ENCODE data around the gene MMP24. TPM values are rescaled to one million over a fixed set of nuclear protein-coding genes. Genes with fewer than 3 reads are reported as not detected.
A peak's percentile ranks its signal among the peaks of the same experiment; 100 is the strongest.

Gene MMP24
- total and polyA plus RNA-seq, 2 of the 13 experiments (the other 11 are each of a cell fraction or from before 2014, with no cell fraction given): 0.29 to 0.35 TPM

GRCh38 chr20:35226884-35227681, 593 bp downstream of the MMP24 start (continued):
- TF ChIP-seq, protein P1, sequence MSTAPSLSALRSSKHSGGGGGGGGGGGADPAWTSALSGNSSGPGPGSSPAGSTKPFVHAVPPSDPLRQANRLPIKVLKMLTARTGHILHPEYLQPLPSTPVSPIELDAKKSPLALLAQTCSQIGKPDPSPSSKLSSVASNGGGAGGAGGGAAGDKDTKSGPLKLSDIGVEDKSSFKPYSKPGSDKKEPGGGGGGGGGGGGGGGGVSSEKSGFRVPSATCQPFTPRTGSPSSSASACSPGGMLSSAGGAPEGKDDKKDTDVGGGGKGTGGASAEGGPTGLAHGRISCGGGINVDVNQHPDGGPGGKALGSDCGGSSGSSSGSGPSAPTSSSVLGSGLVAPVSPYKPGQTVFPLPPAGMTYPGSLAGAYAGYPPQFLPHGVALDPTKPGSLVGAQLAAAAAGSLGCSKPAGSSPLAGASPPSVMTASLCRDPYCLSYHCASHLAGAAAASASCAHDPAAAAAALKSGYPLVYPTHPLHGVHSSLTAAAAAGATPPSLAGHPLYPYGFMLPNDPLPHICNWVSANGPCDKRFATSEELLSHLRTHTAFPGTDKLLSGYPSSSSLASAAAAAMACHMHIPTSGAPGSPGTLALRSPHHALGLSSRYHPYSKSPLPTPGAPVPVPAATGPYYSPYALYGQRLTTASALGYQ (CRISPR knock-in tag; IDR thresholded peaks at IDR 0.05): peak; percentile 47; the same call in 1 of the 2 replicates
- TF ChIP-seq, protein P2, sequence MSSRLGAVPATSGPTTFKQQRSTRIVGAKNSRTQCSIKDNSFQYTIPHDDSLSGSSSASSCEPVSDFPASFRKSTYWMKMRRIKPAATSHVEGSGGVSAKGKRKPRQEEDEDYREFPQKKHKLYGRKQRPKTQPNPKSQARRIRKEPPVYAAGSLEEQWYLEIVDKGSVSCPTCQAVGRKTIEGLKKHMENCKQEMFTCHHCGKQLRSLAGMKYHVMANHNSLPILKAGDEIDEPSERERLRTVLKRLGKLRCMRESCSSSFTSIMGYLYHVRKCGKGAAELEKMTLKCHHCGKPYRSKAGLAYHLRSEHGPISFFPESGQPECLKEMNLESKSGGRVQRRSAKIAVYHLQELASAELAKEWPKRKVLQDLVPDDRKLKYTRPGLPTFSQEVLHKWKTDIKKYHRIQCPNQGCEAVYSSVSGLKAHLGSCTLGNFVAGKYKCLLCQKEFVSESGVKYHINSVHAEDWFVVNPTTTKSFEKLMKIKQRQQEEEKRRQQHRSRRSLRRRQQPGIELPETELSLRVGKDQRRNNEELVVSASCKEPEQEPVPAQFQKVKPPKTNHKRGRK (CRISPR knock-in tag; IDR thresholded peaks at IDR 0.05): no peak
- TF ChIP-seq ZFAT (CRISPR knock-in tag; conservative IDR thresholded peaks at IDR 0.05) (0 out of 2 replicates have a peak, but pooled peaks have one; percentile 72), ISX (CRISPR knock-in tag; conservative IDR thresholded peaks at IDR 0.05) (peak; percentile 99), HDAC2 (CRISPR knock-in tag; IDR thresholded peaks at IDR 0.05) (peak; percentile 66), TCF7 (IDR thresholded peaks at IDR 0.05; ENCODE audit: low read depth) (no peak), SMYD3 (CRISPR knock-in tag; IDR thresholded peaks at IDR 0.05) (no peak), NFIC (IDR thresholded peaks at IDR 0.05; ENCODE audit: low read length) (no peak), MAFG (CRISPR knock-in tag; IDR thresholded peaks at IDR 0.05) (0 out of 2 replicates have a peak, but pooled peaks have one; percentile 13), JDP2 (CRISPR knock-in tag; IDR thresholded peaks at IDR 0.05; ENCODE audit: borderline replicate concordance) (no peak; the same call in 1 of the 2 replicates), LRRFIP1 (CRISPR knock-in tag; conservative IDR thresholded peaks at IDR 0.05) (peak; percentile 95), NFYC (CRISPR knock-in tag; IDR thresholded peaks at IDR 0.05) (peak; percentile 45), ZNF644 (CRISPR knock-in tag; IDR thresholded peaks at IDR 0.05; ENCODE audit: low read depth) (peak; percentile 82; the same call in 1 of the 2 replicates)
- TF ChIP-seq, protein P3, sequence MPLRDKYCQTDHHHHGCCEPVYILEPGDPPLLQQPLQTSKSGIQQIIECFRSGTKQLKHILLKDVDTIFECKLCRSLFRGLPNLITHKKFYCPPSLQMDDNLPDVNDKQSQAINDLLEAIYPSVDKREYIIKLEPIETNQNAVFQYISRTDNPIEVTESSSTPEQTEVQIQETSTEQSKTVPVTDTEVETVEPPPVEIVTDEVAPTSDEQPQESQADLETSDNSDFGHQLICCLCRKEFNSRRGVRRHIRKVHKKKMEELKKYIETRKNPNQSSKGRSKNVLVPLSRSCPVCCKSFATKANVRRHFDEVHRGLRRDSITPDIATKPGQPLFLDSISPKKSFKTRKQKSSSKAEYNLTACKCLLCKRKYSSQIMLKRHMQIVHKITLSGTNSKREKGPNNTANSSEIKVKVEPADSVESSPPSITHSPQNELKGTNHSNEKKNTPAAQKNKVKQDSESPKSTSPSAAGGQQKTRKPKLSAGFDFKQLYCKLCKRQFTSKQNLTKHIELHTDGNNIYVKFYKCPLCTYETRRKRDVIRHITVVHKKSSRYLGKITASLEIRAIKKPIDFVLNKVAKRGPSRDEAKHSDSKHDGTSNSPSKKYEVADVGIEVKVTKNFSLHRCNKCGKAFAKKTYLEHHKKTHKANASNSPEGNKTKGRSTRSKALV (CRISPR knock-in tag; IDR thresholded peaks at IDR 0.05): peak; percentile 80; the same call in 1 of the 2 replicates
- TF ChIP-seq, protein P4, sequence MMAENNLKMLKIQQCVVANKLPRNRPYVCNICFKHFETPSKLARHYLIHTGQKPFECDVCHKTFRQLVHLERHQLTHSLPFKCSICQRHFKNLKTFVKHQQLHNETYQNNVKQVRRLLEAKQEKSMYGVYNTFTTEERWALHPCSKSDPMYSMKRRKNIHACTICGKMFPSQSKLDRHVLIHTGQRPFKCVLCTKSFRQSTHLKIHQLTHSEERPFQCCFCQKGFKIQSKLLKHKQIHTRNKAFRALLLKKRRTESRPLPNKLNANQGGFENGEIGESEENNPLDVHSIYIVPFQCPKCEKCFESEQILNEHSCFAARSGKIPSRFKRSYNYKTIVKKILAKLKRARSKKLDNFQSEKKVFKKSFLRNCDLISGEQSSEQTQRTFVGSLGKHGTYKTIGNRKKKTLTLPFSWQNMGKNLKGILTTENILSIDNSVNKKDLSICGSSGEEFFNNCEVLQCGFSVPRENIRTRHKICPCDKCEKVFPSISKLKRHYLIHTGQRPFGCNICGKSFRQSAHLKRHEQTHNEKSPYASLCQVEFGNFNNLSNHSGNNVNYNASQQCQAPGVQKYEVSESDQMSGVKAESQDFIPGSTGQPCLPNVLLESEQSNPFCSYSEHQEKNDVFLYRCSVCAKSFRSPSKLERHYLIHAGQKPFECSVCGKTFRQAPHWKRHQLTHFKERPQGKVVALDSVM (CRISPR knock-in tag; IDR thresholded peaks at IDR 0.05): 0 out of 2 replicates have a peak, but pooled peaks have one; percentile 30

All from HepG2 (cell line).